Loucy (cell line): ENCODE measurements around the gene TOR1B.

ENCODE experiments used
- CTCF ChIP-seq: fragments of 200-600 bp; sonication (generic); conservative IDR thresholded peaks from 2 replicates; pipeline ENCODE4 v1.5.1; 2014; ENCODE audit warnings: mild to moderate bottlenecking, antibody characterized with exemption, low read length
- EZH2phosphoT487 ChIP-seq: fragments of 200-600 bp; IDR thresholded peaks from 2 replicates; pipeline ENCODE4 v1.6.1; 2018; ENCODE audit warnings: antibody characterized with exemption, mild to moderate bottlenecking, moderate library complexity, borderline replicate concordance

GRCh38 chr9:129798973-129799372 is 4.0 kb upstream of the TOR1B start:
- TF ChIP-seq CTCF (no peak), EZH2phosphoT487 (no peak)
